Measurements from ENCODE around the gene IRX2.

IRX2 gene

DNA sequence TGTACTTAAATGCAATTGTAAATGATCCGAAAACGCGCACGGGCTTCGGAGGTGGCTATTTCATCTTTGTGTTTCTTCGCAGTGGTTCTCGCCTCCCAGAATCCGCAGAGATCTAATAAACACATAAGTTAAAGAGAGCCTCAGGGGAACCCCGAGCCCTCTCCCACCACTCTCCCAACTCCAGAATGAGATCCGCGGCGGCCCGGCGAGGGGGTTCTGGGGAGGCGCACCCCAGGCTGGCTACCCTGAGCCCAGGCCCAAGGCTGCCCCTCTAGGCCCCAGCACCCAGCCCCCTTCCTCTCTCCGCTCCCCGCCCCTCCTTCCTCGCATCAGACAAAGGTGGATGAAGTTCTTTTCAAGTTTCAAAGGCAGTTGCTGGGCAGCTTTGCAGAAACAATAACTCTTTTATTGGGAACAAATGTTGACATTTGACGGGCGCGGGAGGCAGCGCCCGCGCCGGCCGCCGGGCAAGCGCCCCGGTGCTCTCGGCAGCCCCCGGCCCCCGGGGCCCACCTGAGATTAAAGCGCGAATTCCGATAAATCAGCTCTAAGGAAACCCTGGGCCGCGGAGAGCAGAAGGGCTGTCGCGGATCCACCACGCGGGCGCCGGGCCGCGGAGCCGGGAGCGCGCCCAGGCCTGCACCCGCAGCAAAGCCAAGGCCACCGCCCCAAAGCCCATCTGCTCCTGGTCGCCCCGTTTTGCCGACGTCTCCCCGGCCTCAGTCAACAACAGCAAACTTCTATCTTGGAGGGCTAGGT is 8.4 kb downstream of the IRX2 start:
- no peak for DNase-seq (ENCODE audit: low spot score)
- in situ Hi-C loops (cut with MboI; ENCODE audit: low sequenced_read_pairs, unreplicated experiment), result no loop called here
- TF ChIP-seq, protein P1, sequence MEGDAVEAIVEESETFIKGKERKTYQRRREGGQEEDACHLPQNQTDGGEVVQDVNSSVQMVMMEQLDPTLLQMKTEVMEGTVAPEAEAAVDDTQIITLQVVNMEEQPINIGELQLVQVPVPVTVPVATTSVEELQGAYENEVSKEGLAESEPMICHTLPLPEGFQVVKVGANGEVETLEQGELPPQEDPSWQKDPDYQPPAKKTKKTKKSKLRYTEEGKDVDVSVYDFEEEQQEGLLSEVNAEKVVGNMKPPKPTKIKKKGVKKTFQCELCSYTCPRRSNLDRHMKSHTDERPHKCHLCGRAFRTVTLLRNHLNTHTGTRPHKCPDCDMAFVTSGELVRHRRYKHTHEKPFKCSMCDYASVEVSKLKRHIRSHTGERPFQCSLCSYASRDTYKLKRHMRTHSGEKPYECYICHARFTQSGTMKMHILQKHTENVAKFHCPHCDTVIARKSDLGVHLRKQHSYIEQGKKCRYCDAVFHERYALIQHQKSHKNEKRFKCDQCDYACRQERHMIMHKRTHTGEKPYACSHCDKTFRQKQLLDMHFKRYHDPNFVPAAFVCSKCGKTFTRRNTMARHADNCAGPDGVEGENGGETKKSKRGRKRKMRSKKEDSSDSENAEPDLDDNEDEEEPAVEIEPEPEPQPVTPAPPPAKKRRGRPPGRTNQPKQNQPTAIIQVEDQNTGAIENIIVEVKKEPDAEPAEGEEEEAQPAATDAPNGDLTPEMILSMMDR (IDR thresholded peaks at IDR 0.05; ENCODE audit: borderline replicate concordance, control extremely low read depth, extremely low read depth, insufficient read depth, missing control alignments), result no peak

- in situ Hi-C loops (cut with MboI; ENCODE audit: low sequenced_read_pairs, unreplicated experiment), result no loop called here
- DNase-seq (ENCODE audit: low spot score), result no peak
- TF ChIP-seq, protein P1 (IDR thresholded peaks at IDR 0.05; ENCODE audit: borderline replicate concordance, control extremely low read depth, extremely low read depth, insufficient read depth, missing control alignments), result no peak
These were observed 9.5 kb downstream of the IRX2 start for GRCh38 chr5:2741956-2742355.

GRCh38 chr5:2740876-2741555 is 10.5 kb downstream of the IRX2 start:
- in situ Hi-C loops (cut with MboI; ENCODE audit: low sequenced_read_pairs, unreplicated experiment), result no loop called here
- TF ChIP-seq, protein P1 (IDR thresholded peaks at IDR 0.05; ENCODE audit: borderline replicate concordance, control extremely low read depth, extremely low read depth, insufficient read depth, missing control alignments), result no peak
- no peak for DNase-seq (ENCODE audit: low spot score)

- TF ChIP-seq, protein P1 (IDR thresholded peaks at IDR 0.05; ENCODE audit: borderline replicate concordance, control extremely low read depth, extremely low read depth, insufficient read depth, missing control alignments), result no peak
- no peak for DNase-seq (ENCODE audit: low spot score)
- in situ Hi-C loops (cut with MboI; ENCODE audit: low sequenced_read_pairs, unreplicated experiment), result no loop called here
These were observed 11.2 kb downstream of the IRX2 start for GRCh38 chr5:2740051-2740875.

- no peak for DNase-seq (ENCODE audit: low spot score)
- in situ Hi-C loops (cut with MboI; ENCODE audit: low sequenced_read_pairs, unreplicated experiment), result no loop called here
- TF ChIP-seq, protein P1 (IDR thresholded peaks at IDR 0.05; ENCODE audit: borderline replicate concordance, control extremely low read depth, extremely low read depth, insufficient read depth, missing control alignments), result no peak
These were observed 12.0 kb downstream of the IRX2 start for GRCh38 chr5:2739360-2740050.

Measured in GM13976 (cell line).